Measurements from ENCODE around the gene CLDN1.

Gene CLDN1

GRCh38 chr3:190261015-190261414 is 61.2 kb downstream of the CLDN1 start:
- no peak for TF ChIP-seq FOXP2 (optimal IDR thresholded peaks at IDR 0.05; ENCODE audit: borderline replicate concordance, extremely low read depth, extremely low read length, insufficient read depth)
- TF ChIP-seq REST (IDR thresholded peaks at IDR 0.05; ENCODE audit: insufficient read depth in 1 of 2, low read depth in 2 of 2, low read length in 2 of 2) = no peak
- TF ChIP-seq TAF1 (IDR thresholded peaks at IDR 0.05; ENCODE audit: borderline replicate concordance, insufficient read depth, low read length) = no peak
- TF ChIP-seq POLR2AphosphoS5 (IDR thresholded peaks at IDR 0.05; ENCODE audit: low read depth, low read length) = no peak
- TF ChIP-seq SIN3A (IDR thresholded peaks at IDR 0.05; ENCODE audit: borderline replicate concordance, insufficient read depth, low read length) = no peak

- no peak for TF ChIP-seq REST (IDR thresholded peaks at IDR 0.05; ENCODE audit: insufficient read depth in 1 of 2, low read depth in 2 of 2, low read length in 2 of 2)
- TF ChIP-seq FOXP2 (optimal IDR thresholded peaks at IDR 0.05; ENCODE audit: borderline replicate concordance, extremely low read depth, extremely low read length, insufficient read depth) = no peak
- TF ChIP-seq TAF1 (IDR thresholded peaks at IDR 0.05; ENCODE audit: borderline replicate concordance, insufficient read depth, low read length) = no peak
- no peak for TF ChIP-seq SIN3A (IDR thresholded peaks at IDR 0.05; ENCODE audit: borderline replicate concordance, insufficient read depth, low read length)
- TF ChIP-seq POLR2AphosphoS5 (IDR thresholded peaks at IDR 0.05; ENCODE audit: low read depth, low read length) = no peak
Observed at GRCh38 chr3:190260301-190260700, 61.9 kb downstream of the CLDN1 start.

- TF ChIP-seq SIN3A (IDR thresholded peaks at IDR 0.05; ENCODE audit: borderline replicate concordance, insufficient read depth, low read length) = no peak
- no peak for TF ChIP-seq FOXP2 (optimal IDR thresholded peaks at IDR 0.05; ENCODE audit: borderline replicate concordance, extremely low read depth, extremely low read length, insufficient read depth)
- TF ChIP-seq POLR2AphosphoS5 (IDR thresholded peaks at IDR 0.05; ENCODE audit: low read depth, low read length) = no peak
- TF ChIP-seq REST (IDR thresholded peaks at IDR 0.05; ENCODE audit: insufficient read depth in 1 of 2, low read depth in 2 of 2, low read length in 2 of 2) = no peak
- no peak for TF ChIP-seq TAF1 (IDR thresholded peaks at IDR 0.05; ENCODE audit: borderline replicate concordance, insufficient read depth, low read length)
Observed at GRCh38 chr3:190258634-190259033, 63.6 kb downstream of the CLDN1 start.

All from PFSK-1 (cell line).